Esophagus muscularis mucosa (tissue), 4 donors: Measurements from ENCODE around the gene LAD1.

Source experiments
- CTCF ChIP-seq, 3 experiments: fragments of 200-600 bp in 2 of 3; fragments of 450-650 bp in 1 of 3; sonication (generic) in 2 of 3; IDR thresholded peaks; one replicate each; pipeline ENCODE4 v1.5.1; 2017 to 2019; ENCODE audit warnings: antibody characterized with exemption in 3 of 3, mild to moderate bottlenecking in 2 of 3, moderate library complexity in 1 of 3
- EP300 ChIP-seq: sonication (generic); formaldehyde crosslinking; IDR thresholded peaks from one replicate; pipeline ENCODE4 v1.6.1; 2017; ENCODE audit warnings: antibody characterized with exemption
- POLR2A ChIP-seq: fragments of 450-650 bp; IDR thresholded peaks from one replicate; pipeline ENCODE4 v1.6.1; 2017; ENCODE audit warnings: antibody characterized with exemption, moderate library complexity, mild to moderate bottlenecking, low read depth
- POLR2AphosphoS5 ChIP-seq, 2 donors: sonication (generic); formaldehyde crosslinking; IDR thresholded peaks; one replicate each; pipeline ENCODE4 v1.6.1; 2017; ENCODE audit warnings: antibody characterized with exemption in 2 of 2

GRCh38 chr1:201409440-201409839 is 10.3 kb upstream of the LAD1 start:
- TF ChIP-seq CTCF (IDR thresholded peaks at IDR 0.05) (no peak), POLR2A (no peak), EP300 (no peak), POLR2AphosphoS5 (IDR thresholded peaks at IDR 0.05) (no peak)
